ENCODE results near the gene EXOSC6.
"Not testable (repeated sequence)": the region's sequence is repeated elsewhere in the genome, so short reads cannot be mapped to it uniquely, and the experiment has no call there.

GRCh38 chr16:70267922-70268321 lies 16.2 kb upstream of the EXOSC6 start:
- TF ChIP-seq CTCF (conservative IDR thresholded peaks at IDR 0.05; ENCODE audit: low read depth, low read length); POLR2A (IDR thresholded peaks at IDR 0.05; ENCODE audit: low read depth, low read length); USF2 (IDR thresholded peaks at IDR 0.05; ENCODE audit: low read depth, low read length); MAFK (IDR thresholded peaks at IDR 0.05; ENCODE audit: low read depth, low read length); MAZ (IDR thresholded peaks at IDR 0.05; ENCODE audit: borderline replicate concordance, low read depth, low read length); SMC3 (IDR thresholded peaks at IDR 0.05; ENCODE audit: low read depth, low read length); RCOR1 (IDR thresholded peaks at IDR 0.05; ENCODE audit: insufficient replicate concordance, low read length): not testable (repeated sequence)

Measured in IMR-90 (cell line).